Endothelial cell of umbilical vein (primary cell): ENCODE measurements around the gene OPA3. TPM values are rescaled to one million over a fixed set of nuclear protein-coding genes. Genes with fewer than 3 reads are reported as not detected.

Source experiments
- BruUV-seq: library from RNA; stranded (reverse); fragments of 400-500 nt; replicated peaks from 2 replicates; lab custom pipeline; 2021; lab: Mats Ljungman, UMichigan
- CTCF ChIA-PET: fragments of 300-600, 350-600 bp; sonication (Branson Sonifier 250); formaldehyde crosslinking; loops from one replicate; lab custom pipeline; 2021; ENCODE audit warnings: antibody characterized with exemption, inconsistent platforms; lab: Charles Lee
- POLR2A ChIA-PET: fragments of 300-600, 350-600 bp; sonication (Branson Sonifier 250); formaldehyde crosslinking; loops from one replicate; lab custom pipeline; 2021; ENCODE audit warnings: antibody characterized with exemption, inconsistent platforms; lab: Charles Lee
- DNase-seq: peaks from one replicate; pipeline ENCODE4 v3.0.0-alpha.2; 2011; ENCODE audit warnings: low read depth, low spot score
- FAIRE-seq: peaks from 2 replicates; lab custom pipeline; 2011; peaks lifted over from hg19 to GRCh38; lab: Jason Lieb, UNC
- H2AFZ ChIP-seq: 2 replicates; pipeline ENCODE4 v1.6.0; 2012; ENCODE audit warnings: low read depth, low read length, control low read depth, inconsistent platforms
- H3K27ac ChIP-seq: 2 replicates; pipeline ENCODE4 v1.5.1; 2011; ENCODE audit warnings: low read depth, mild to moderate bottlenecking, control low read depth, low read length, moderate library complexity; ENCODE audit not compliant: insufficient read depth
- H3K27me3 ChIP-seq, 2 experiments: 2 replicates each; pipeline versions ENCODE4 v1.6.0 to v1.6.1; 2011; ENCODE audit warnings: low read length in 2 of 2, mixed read lengths in 1 of 2; ENCODE audit not compliant: control insufficient read depth in 2 of 2, insufficient read depth in 2 of 2
- H3K36me3 ChIP-seq, 2 experiments: 2 replicates in 1 of 2; 3 replicates in 1 of 2; pipeline ENCODE4 v1.5.1; 2011; ENCODE audit warnings: low read length in 2 of 2, mild to moderate bottlenecking in 1 of 2, moderate library complexity in 1 of 2; ENCODE audit not compliant: control insufficient read depth in 2 of 2, insufficient read depth in 2 of 2; ENCODE audit errors: extremely low read depth in 1 of 2
- H3K4me1 ChIP-seq: 3 replicates; pipeline ENCODE4 v1.5.1; 2011; ENCODE audit warnings: mild to moderate bottlenecking, low read length; ENCODE audit not compliant: control insufficient read depth, insufficient read depth; ENCODE audit errors: extremely low read depth
- H3K4me2 ChIP-seq: 2 replicates; pipeline ENCODE4 v1.6.1; 2011; ENCODE audit warnings: low read length, control low read depth, mixed read lengths; ENCODE audit not compliant: insufficient read depth
- H3K4me3 ChIP-seq, 3 experiments: fragments of 200-600 bp in 1 of 3; sonication (generic), shearing (Covaris generic) in 1 of 3; replicated peaks in 1 of 3; 2 replicates each; pipeline ENCODE4 v1.5.1; 2011 to 2016; ENCODE audit warnings: control low read depth in 3 of 3, low read length in 3 of 3, mild to moderate bottlenecking in 2 of 3, inconsistent platforms in 1 of 3, low read depth in 1 of 3, moderate library complexity in 1 of 3; ENCODE audit not compliant: insufficient read depth in 1 of 3
- H3K79me2 ChIP-seq: 2 replicates; pipeline ENCODE4 v1.6.0; 2012; ENCODE audit warnings: low read length, inconsistent platforms; ENCODE audit not compliant: control insufficient read depth, insufficient read depth
- H3K9ac ChIP-seq: replicated peaks from 2 replicates; pipeline ENCODE3; 2011; ENCODE audit warnings: low read length, control low read depth; ENCODE audit not compliant: insufficient read depth; ENCODE audit errors: extremely low read depth
- H3K9me1 ChIP-seq: replicated peaks from 3 replicates; pipeline ENCODE4 v1.6.0; 2011; ENCODE audit warnings: mild to moderate bottlenecking, low read length; ENCODE audit not compliant: control insufficient read depth, insufficient read depth; ENCODE audit errors: extremely low read depth
- H3K9me3 ChIP-seq: replicated peaks from 2 replicates; pipeline ENCODE4 v1.5.1; 2012; ENCODE audit warnings: low read length, inconsistent platforms; ENCODE audit not compliant: control insufficient read depth, insufficient read depth
- H4K20me1 ChIP-seq: replicated peaks from 2 replicates; pipeline ENCODE3; 2011; ENCODE audit warnings: mild to moderate bottlenecking, low read length; ENCODE audit not compliant: control insufficient read depth, insufficient read depth; ENCODE audit errors: extremely low read depth
- EZH2 ChIP-seq: IDR thresholded peaks from 2 replicates; pipeline ENCODE4 v1.6.1; 2012; ENCODE audit warnings: borderline replicate concordance, low read depth, mild to moderate bottlenecking, moderate library complexity, low read length, inconsistent platforms; ENCODE audit not compliant: severe bottlenecking
- FOS ChIP-seq: IDR thresholded peaks from 2 replicates; pipeline ENCODE4 v1.6.1; 2011; ENCODE audit warnings: mild to moderate bottlenecking, low read length, moderate library complexity, borderline replicate concordance; ENCODE audit not compliant: insufficient read depth
- GATA2 ChIP-seq: IDR thresholded peaks from 2 replicates; pipeline ENCODE4 v1.7.0; 2011; ENCODE audit warnings: low read depth, mild to moderate bottlenecking, moderate library complexity, mixed read lengths, low read length; ENCODE audit not compliant: insufficient read length, insufficient read depth
- JUN ChIP-seq: IDR thresholded peaks from 2 replicates; pipeline ENCODE4 v1.6.1; 2011; ENCODE audit warnings: borderline replicate concordance, low read depth; ENCODE audit not compliant: insufficient read length, insufficient read depth
- MAX ChIP-seq: IDR thresholded peaks from 2 replicates; pipeline ENCODE4 v1.6.1; 2011; ENCODE audit not compliant: insufficient read depth, insufficient read length
- MYC ChIP-seq: IDR thresholded peaks from one replicate; pipeline ENCODE4 v1.6.1; 2011; ENCODE audit warnings: mild to moderate bottlenecking, low read depth, low read length
- POLR2A ChIP-seq: IDR thresholded peaks from 2 replicates; pipeline ENCODE4 v1.6.1; 2012; ENCODE audit warnings: low read depth, mild to moderate bottlenecking, control low read depth, low read length
- POLR2AphosphoS5 ChIP-seq: IDR thresholded peaks from 2 replicates; pipeline ENCODE4 v1.6.1; 2012; ENCODE audit warnings: low read depth, mild to moderate bottlenecking, control low read depth, low read length, moderate library complexity; ENCODE audit not compliant: insufficient read depth
- dilution Hi-C: fragments of 300-500 bp; cut with MboI; formaldehyde crosslinking; loops from one replicate; pipeline ENCODE4 v1.15.0; 2019; ENCODE audit warnings: low sequenced_read_pairs; ENCODE audit not compliant: extremely low pct_ligation_motif_present
- intact Hi-C: fragments of 100-400 bp; cut with micrococcal nuclease; formaldehyde crosslinking; loops from one replicate; pipeline ENCODE4 v1.10.0; 2022
- polyA plus RNA-seq, 4 experiments: library from polyadenylated mRNA; depleted of rRNA in 3 of 4; stranded (reverse) in 3 of 4; unstranded in 1 of 4; fragments of >200 nt; gene quantifications; 2 replicates each; pipeline versions ENCODE4 v1.2.1 to v1.2.3, GENCODE V29; 2011 to 2012; ENCODE audit warnings: missing spikeins in 1 of 4
- total RNA-seq: library from RNA; stranded (reverse); gene quantifications from 2 replicates; pipeline ENCODE4 v1.2.3, GENCODE V29; 2021
- TF ChIP-seq, protein P1 (sequence below), 2 donors: IDR thresholded peaks; 1 replicate in 1 of 2; 2 replicates in 1 of 2; pipeline ENCODE4 v1.5.1; 2011; ENCODE audit warnings: low read length in 2 of 2, mild to moderate bottlenecking in 2 of 2, moderate library complexity in 2 of 2, control low read depth in 1 of 2, inconsistent platforms in 1 of 2, low read depth in 1 of 2; ENCODE audit not compliant: insufficient read depth in 1 of 2; ENCODE audit errors: extremely low read depth in 1 of 2

OPA3 gene
- total and polyA plus RNA-seq, 2 donors (not counting 3 experiments of a cell fraction or from before 2014, with no cell fraction given): 15.4 to 16.0 TPM

- POLR2A ChIA-PET: no interaction called here
- H3K4me1 ChIP-seq: peaks cover 10% of the 10 kb centered on the region
- DNase-seq: no peak
- no peak for FAIRE-seq
- no peak for TF ChIP-seq POLR2A
- TF ChIP-seq, protein P1, sequence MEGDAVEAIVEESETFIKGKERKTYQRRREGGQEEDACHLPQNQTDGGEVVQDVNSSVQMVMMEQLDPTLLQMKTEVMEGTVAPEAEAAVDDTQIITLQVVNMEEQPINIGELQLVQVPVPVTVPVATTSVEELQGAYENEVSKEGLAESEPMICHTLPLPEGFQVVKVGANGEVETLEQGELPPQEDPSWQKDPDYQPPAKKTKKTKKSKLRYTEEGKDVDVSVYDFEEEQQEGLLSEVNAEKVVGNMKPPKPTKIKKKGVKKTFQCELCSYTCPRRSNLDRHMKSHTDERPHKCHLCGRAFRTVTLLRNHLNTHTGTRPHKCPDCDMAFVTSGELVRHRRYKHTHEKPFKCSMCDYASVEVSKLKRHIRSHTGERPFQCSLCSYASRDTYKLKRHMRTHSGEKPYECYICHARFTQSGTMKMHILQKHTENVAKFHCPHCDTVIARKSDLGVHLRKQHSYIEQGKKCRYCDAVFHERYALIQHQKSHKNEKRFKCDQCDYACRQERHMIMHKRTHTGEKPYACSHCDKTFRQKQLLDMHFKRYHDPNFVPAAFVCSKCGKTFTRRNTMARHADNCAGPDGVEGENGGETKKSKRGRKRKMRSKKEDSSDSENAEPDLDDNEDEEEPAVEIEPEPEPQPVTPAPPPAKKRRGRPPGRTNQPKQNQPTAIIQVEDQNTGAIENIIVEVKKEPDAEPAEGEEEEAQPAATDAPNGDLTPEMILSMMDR (IDR thresholded peaks at IDR 0.05; ENCODE audit: extremely low read depth in 1 of 2, insufficient read depth in 1 of 2, low read depth in 1 of 2, low read length in 2 of 2): no peak
- no peak for TF ChIP-seq JUN
- TF ChIP-seq GATA2: no peak
- TF ChIP-seq MAX: no peak
- no peak for TF ChIP-seq POLR2AphosphoS5
- TF ChIP-seq EZH2: no peak
- TF ChIP-seq MYC: no peak
- no peak for TF ChIP-seq FOS
- intact Hi-C loops (no loop called here), dilution Hi-C loops (no loop called here)
- no peaks in the 10 kb centered on the region for H4K20me1 ChIP-seq
- H3K9me1 ChIP-seq: no peaks in the 10 kb centered on the region
- H3K27me3 ChIP-seq: no peaks in the 10 kb centered on the region
- no peaks in the 10 kb centered on the region for H3K9me3 ChIP-seq
- H2AFZ ChIP-seq: no peak overlapping the region
- H3K79me2 ChIP-seq: peaks cover 2% of the 10 kb centered on the region
- no TSS peak for BruUV-seq
- no peak overlapping the region for H3K9ac ChIP-seq
- H3K27ac ChIP-seq: no peak overlapping the region
- CTCF ChIA-PET: interaction anchor here (1.0 to 1.2 kb wide), 3 partner anchors 13 to 86 kb away, joined by 3 to 5 read pairs (median 4); no protein-coding TSS in a partner anchor
- H3K4me3 ChIP-seq: no peak overlapping the region
- H3K4me2 ChIP-seq: no peak overlapping the region
- H3K36me3 ChIP-seq: no peaks in the 10 kb centered on the region
Observed at GRCh38 chr19:45571457-45572220, 13.0 kb downstream of the OPA3 start.
